Caki2 (cell line): ENCODE data around the gene IP6K1. TPM values are rescaled to one million over a fixed set of nuclear protein-coding genes. Genes with fewer than 3 reads are reported as not detected.
"Not testable (repeated sequence)": the region's sequence is repeated elsewhere in the genome, so short reads cannot be mapped to it uniquely, and the experiment has no call there.

ENCODE experiments used
- DNase-seq: peaks from one replicate; pipeline ENCODE4 v3.0.0-alpha.2; 2015; ENCODE audit warnings: low read depth
- in situ Hi-C: cut with HindIII; loops from 2 replicates; pipeline ENCODE4 v1.10.0; 2016; ENCODE audit warnings: low sequenced_read_pairs, low pct_unique_long_range_greater_than_20kb, mixed read lengths
- total RNA-seq: library from RNA; depleted of rRNA; stranded (reverse); fragments of >200 nt; shearing (Covaris generic); gene quantifications from 2 replicates; pipeline ENCODE4 v1.2.3, GENCODE V29; 2014; ENCODE audit warnings: low replicate concordance; rRNA removed

IP6K1 gene
- total RNA-seq = 20.3 and 23.7 TPM in 2 replicates

- DNase-seq = peak; percentile 98
- in situ Hi-C loops = no loop called here
Observed at GRCh38 chr3:49786357-49787181, at the start of gene IP6K1. Gene IP6K1, minus strand, starts transcription at chr3:49786542. Its CDS starts 38,502 bp downstream, at chr3:49748040.

GRCh38 chr3:49831341-49831740 is 45.0 kb upstream of the IP6K1 start:
- no peak for DNase-seq
- in situ Hi-C loops = no loop called here

- DNase-seq = no peak
- in situ Hi-C loops = no loop called here
Observed at GRCh38 chr3:49826016-49826415, 39.7 kb upstream of the IP6K1 start.

- in situ Hi-C loops, DNase-seq: not testable (repeated sequence)
Observed at GRCh38 chr3:49823131-49823530, 36.8 kb upstream of the IP6K1 start.

GRCh38 chr3:49813497-49814174 is 27.3 kb upstream of the IP6K1 start, which contains the start of gene UBA7:
Gene UBA7, minus strand, starts transcription at chr3:49813953. Its CDS starts 166 bp downstream, at chr3:49813787.
- peak; percentile 30 for DNase-seq
- in situ Hi-C loops = no loop called here

- in situ Hi-C loops = no loop called here
Observed at GRCh38 chr3:49812916-49813496, 26.7 kb upstream of the IP6K1 start.

GRCh38 chr3:49807431-49808114 is 21.2 kb upstream of the IP6K1 start:
- DNase-seq = no peak
- in situ Hi-C loops = no loop called here

More at GRCh38 chr3:49812916-49813496, 26.7 kb upstream of the IP6K1 start:
- no peak for DNase-seq

- DNase-seq = no peak
- in situ Hi-C loops = no loop called here
Observed at GRCh38 chr3:49806850-49807249, 20.5 kb upstream of the IP6K1 start.

GRCh38 chr3:49805897-49806701 is 19.8 kb upstream of the IP6K1 start:
- in situ Hi-C loops = no loop called here
- DNase-seq = no peak

GRCh38 chr3:49805367-49805782 is 19.0 kb upstream of the IP6K1 start:
- in situ Hi-C loops = no loop called here
- DNase-seq = no peak

- in situ Hi-C loops = no loop called here
- DNase-seq = no peak
Observed at GRCh38 chr3:49804141-49805041, 18.0 kb upstream of the IP6K1 start.

- in situ Hi-C loops = no loop called here
- DNase-seq = no peak
Observed at GRCh38 chr3:49803465-49804140, 17.3 kb upstream of the IP6K1 start.

- in situ Hi-C loops = no loop called here
- peak; percentile 67 for DNase-seq
Observed at GRCh38 chr3:49802719-49803464, 16.6 kb upstream of the IP6K1 start, which contains the start of gene INKA1. Gene INKA1, plus strand, starts transcription at chr3:49803261. Its CDS starts 132 bp downstream, at chr3:49803393.

- in situ Hi-C loops = no loop called here
- no peak for DNase-seq
Observed at GRCh38 chr3:49801160-49801559, 14.8 kb upstream of the IP6K1 start.

- in situ Hi-C loops = no loop called here
Observed at GRCh38 chr3:49799761-49800160, 13.4 kb upstream of the IP6K1 start, which contains the start of gene CDHR4. Gene CDHR4, minus strand, starts transcription at chr3:49799873. Its CDS starts 61 bp downstream, at chr3:49799812.

More at GRCh38 chr3:49799761-49800160, 13.4 kb upstream of the IP6K1 start, which contains the start of gene CDHR4:
- peak; percentile 50 for DNase-seq
